ENCODE data around the gene COX11.

GRCh38 chr17:54919425-54919824 lies 49.0 kb downstream of the COX11 start:
- TF ChIP-seq CTCF (IDR thresholded peaks at IDR 0.05 in 8 of 11, conservative IDR thresholded peaks at IDR 0.05 in 3 of 11) (no peak), POLR2A (IDR thresholded peaks at IDR 0.05) (no peak)
